C1 segment of cervical spinal cord (tissue), 14 donors: ENCODE measurements around the gene FHIP2A.
A peak's percentile ranks its signal among the peaks of the same experiment; 100 is the strongest.
"Not testable (repeated sequence)": the region's sequence is repeated elsewhere in the genome, so short reads cannot be mapped to it uniquely, and the experiment has no call there.

Experiments used
- DNase-seq, 14 donors: peaks; one replicate each; lab custom pipeline; 2025; lab: John Stamatoyannopoulos, UW

The FHIP2A gene

GRCh38 chr10:114821293-114821914 lies at the start of gene FHIP2A:
FHIP2A (plus strand) TSS chr10:114821780; CDS start chr10:114822079, 299 bp downstream.
- DNase-seq = peak in 13 of 14 donors; percentile 22 to 85 (median 54)

- no peak for DNase-seq
Observed at GRCh38 chr10:114772496-114773196, 48.9 kb upstream of the FHIP2A start.

- no peak for DNase-seq
Observed at GRCh38 chr10:114773197-114773532, 48.4 kb upstream of the FHIP2A start.

GRCh38 chr10:114775082-114775481 lies 46.5 kb upstream of the FHIP2A start:
- DNase-seq = not testable (repeated sequence)

GRCh38 chr10:114777415-114777814 lies 44.2 kb upstream of the FHIP2A start:
- DNase-seq = no peak

GRCh38 chr10:114779803-114780576 lies 41.6 kb upstream of the FHIP2A start:
- DNase-seq = no peak

GRCh38 chr10:114780577-114781184 lies 40.9 kb upstream of the FHIP2A start:
- DNase-seq = no peak

- no peak for DNase-seq
Observed at GRCh38 chr10:114782666-114783065, 38.9 kb upstream of the FHIP2A start.

- DNase-seq = no peak
Observed at GRCh38 chr10:114783686-114784085, 37.9 kb upstream of the FHIP2A start.

- peak in 1 of 14 donors; percentile 50 for DNase-seq
Observed at GRCh38 chr10:114786492-114786891, 35.1 kb upstream of the FHIP2A start.

GRCh38 chr10:114787131-114787530 lies 34.4 kb upstream of the FHIP2A start:
- not testable (repeated sequence) for DNase-seq

GRCh38 chr10:114791768-114792167 lies 29.8 kb upstream of the FHIP2A start:
- DNase-seq = no peak

GRCh38 chr10:114795039-114795438 lies 26.5 kb upstream of the FHIP2A start:
- no peak for DNase-seq

GRCh38 chr10:114800361-114800760 lies 21.2 kb upstream of the FHIP2A start:
- DNase-seq = no peak

GRCh38 chr10:114801411-114801813 lies 20.2 kb upstream of the FHIP2A start:
- DNase-seq = no peak

GRCh38 chr10:114802177-114802576 lies 19.4 kb upstream of the FHIP2A start:
- no peak for DNase-seq

- no peak for DNase-seq
Observed at GRCh38 chr10:114806562-114807391, 14.8 kb upstream of the FHIP2A start.

GRCh38 chr10:114808982-114809381 lies 12.6 kb upstream of the FHIP2A start:
- no peak for DNase-seq

- DNase-seq = no peak
Observed at GRCh38 chr10:114810926-114811325, 10.7 kb upstream of the FHIP2A start.

- no peak for DNase-seq
Observed at GRCh38 chr10:114811862-114812261, 9.7 kb upstream of the FHIP2A start.

- DNase-seq = no peak
Observed at GRCh38 chr10:114815791-114816190, 5.8 kb upstream of the FHIP2A start.
